ENCODE measurements around the gene ELFN1.

ELFN1 gene

DNA sequence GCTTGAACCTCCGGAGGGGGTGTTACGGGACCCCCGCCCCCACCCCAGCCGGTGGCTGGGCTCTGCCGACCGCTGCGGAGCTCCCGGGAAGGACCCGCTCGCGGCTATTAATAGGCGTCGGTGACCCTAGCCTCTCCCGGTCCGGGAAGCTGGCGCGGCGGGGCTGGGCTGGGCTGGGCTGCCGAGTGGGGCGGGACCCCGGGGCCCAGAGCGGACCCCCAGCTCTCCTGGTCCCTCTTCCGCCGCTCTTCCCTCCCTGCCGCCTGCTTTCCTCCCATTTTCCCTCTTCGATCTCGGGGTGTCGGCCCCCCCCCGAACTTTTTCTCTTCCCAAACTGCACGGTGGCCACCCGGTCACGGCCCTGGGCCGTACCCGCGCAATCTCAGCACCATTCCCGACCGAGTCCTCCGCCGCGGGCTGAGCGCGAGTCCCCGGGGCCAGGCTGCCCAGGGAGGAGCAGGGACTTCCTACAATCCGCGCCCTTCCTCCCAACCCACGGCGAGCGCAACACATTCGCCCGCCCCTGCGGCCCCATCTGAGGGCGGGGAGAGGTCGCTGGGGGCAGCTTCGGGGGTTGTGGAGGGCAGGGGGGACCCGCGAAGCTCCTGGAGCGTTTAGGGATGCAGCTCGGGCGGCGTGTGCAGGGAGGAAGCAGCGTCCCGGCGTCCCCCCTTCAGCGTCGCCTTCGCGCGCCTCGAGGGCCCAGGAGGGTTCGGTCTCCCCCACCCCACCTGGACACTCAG is 3.1 kb upstream of the ELFN1 start:
- Histone ChIP-seq H3K4me3 (ENCODE audit: low read depth, low read length) (no peak overlapping the region), H3K4me1 (no peaks in the 10 kb centered on the region), H3K27me3 (ENCODE audit: control insufficient read depth, insufficient read depth, low read length) (no peaks in the 10 kb centered on the region), H3K36me3 (ENCODE audit: control insufficient read depth, insufficient read depth, low read length) (no peaks in the 10 kb centered on the region), H3K4me2 (ENCODE audit: low read length) (peak overlapping the region; percentile 69), H3K27ac (no peak overlapping the region), H3K9ac (no peak overlapping the region), H3K79me2 (no peaks in the 10 kb centered on the region), H3K9me3 (ENCODE audit: control insufficient read depth, low read length) (no peaks in the 10 kb centered on the region), H2AFZ (peak overlapping the region; percentile 41)
- TF ChIP-seq, protein P1, sequence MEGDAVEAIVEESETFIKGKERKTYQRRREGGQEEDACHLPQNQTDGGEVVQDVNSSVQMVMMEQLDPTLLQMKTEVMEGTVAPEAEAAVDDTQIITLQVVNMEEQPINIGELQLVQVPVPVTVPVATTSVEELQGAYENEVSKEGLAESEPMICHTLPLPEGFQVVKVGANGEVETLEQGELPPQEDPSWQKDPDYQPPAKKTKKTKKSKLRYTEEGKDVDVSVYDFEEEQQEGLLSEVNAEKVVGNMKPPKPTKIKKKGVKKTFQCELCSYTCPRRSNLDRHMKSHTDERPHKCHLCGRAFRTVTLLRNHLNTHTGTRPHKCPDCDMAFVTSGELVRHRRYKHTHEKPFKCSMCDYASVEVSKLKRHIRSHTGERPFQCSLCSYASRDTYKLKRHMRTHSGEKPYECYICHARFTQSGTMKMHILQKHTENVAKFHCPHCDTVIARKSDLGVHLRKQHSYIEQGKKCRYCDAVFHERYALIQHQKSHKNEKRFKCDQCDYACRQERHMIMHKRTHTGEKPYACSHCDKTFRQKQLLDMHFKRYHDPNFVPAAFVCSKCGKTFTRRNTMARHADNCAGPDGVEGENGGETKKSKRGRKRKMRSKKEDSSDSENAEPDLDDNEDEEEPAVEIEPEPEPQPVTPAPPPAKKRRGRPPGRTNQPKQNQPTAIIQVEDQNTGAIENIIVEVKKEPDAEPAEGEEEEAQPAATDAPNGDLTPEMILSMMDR (IDR thresholded peaks at IDR 0.05), result no peak

DNA sequence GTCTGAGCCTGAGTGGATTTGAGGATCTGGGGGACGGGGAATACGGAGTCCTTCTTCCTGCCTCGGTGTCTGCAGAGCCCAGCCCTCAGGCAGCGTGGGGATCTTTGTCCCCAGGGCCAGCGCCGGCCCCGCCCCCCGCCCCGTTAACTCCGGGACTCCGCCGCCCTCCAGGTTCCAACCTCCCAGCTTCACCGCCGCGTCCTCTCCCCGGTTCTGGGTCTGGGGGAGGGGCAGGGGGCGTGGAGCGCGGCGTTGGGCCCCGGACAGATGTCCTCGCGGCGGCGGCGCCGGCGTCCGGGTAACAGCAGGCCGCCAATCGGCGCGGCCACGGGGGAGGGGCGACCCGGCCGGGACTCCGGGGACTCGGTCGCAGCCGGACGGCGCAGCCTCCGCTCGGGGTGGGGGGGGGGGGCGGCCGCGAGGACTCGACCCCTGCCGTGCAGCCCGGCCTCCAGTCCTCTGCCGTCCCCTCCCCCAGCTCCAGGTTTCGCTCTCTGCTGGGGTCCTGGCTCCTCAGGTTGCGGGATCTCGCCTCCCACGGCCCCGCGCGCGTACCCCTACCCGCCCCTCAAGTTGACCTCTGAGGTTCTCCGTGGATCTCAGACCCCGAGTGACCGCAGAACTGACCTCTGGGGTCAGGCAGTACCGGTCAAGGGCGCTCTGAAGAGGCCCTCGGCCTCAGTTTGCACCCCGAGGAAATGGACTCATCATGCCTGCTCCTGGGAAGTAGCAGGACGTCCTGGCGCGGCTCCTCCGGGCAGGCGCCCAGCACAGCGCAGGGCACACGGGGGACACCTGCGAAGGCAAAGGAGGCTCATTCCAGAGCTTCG is 2.3 kb upstream of the ELFN1 start:
- Histone ChIP-seq H3K27ac (no peak overlapping the region), H3K9me3 (ENCODE audit: control insufficient read depth, low read length) (no peaks in the 10 kb centered on the region), H3K9ac (no peak overlapping the region), H3K4me2 (ENCODE audit: low read length) (peak overlapping the region; percentile 69), H3K79me2 (no peaks in the 10 kb centered on the region), H3K27me3 (ENCODE audit: control insufficient read depth, insufficient read depth, low read length) (no peaks in the 10 kb centered on the region), H3K4me3 (ENCODE audit: low read depth, low read length) (no peak overlapping the region), H2AFZ (peak overlapping the region; percentile 41), H3K36me3 (ENCODE audit: control insufficient read depth, insufficient read depth, low read length) (no peaks in the 10 kb centered on the region), H3K4me1 (no peaks in the 10 kb centered on the region)
- TF ChIP-seq, protein P1 (IDR thresholded peaks at IDR 0.05), result no peak

DNA sequence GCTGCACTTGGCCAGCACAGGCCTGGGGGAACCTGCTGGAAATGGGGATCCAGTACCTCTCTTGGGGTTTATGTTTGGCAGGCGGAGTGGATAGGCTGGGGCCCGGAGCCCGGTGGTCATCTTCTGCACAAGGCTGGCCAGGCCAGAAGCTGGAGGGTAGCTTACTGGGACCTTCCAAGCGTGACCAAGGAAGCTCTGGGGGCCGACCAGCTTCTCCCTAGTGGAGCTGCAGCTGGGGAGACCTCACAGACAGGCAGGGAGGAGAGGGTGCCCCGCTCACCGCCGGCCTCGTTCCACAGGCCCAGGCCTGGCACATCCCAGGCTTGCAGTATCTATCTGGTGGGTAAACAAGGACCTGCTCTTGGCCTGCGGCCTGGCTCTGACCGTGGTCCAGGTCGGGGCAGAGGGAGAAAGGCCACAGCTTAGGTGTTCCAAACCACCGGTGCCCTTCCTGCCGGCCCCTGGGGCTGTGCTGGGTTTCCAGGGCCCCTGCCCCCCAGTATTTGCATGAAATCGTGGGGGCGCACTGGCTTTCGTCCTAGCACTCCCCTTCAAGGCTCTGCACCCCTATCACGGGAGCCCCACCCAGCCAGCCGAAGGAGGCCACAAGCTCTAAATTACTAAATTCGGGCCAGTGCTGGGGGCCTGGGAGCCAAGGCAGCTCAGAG is 1.5 kb upstream of the ELFN1 start:
- H3K9me3 ChIP-seq (ENCODE audit: control insufficient read depth, low read length), result no peaks in the 10 kb centered on the region
- TF ChIP-seq, protein P1 (IDR thresholded peaks at IDR 0.05), result no peak
- no peak overlapping the region for H3K4me3 ChIP-seq (ENCODE audit: low read depth, low read length)
- no peak overlapping the region for H3K9ac ChIP-seq
- H3K27me3 ChIP-seq (ENCODE audit: control insufficient read depth, insufficient read depth, low read length), result no peaks in the 10 kb centered on the region
- no peaks in the 10 kb centered on the region for H3K4me1 ChIP-seq
- H3K79me2 ChIP-seq, result no peaks in the 10 kb centered on the region
- no peaks in the 10 kb centered on the region for H3K36me3 ChIP-seq (ENCODE audit: control insufficient read depth, insufficient read depth, low read length)
- no peak overlapping the region for H2AFZ ChIP-seq
- H3K4me2 ChIP-seq (ENCODE audit: low read length), result no peak overlapping the region
- H3K27ac ChIP-seq, result no peak overlapping the region

DNA sequence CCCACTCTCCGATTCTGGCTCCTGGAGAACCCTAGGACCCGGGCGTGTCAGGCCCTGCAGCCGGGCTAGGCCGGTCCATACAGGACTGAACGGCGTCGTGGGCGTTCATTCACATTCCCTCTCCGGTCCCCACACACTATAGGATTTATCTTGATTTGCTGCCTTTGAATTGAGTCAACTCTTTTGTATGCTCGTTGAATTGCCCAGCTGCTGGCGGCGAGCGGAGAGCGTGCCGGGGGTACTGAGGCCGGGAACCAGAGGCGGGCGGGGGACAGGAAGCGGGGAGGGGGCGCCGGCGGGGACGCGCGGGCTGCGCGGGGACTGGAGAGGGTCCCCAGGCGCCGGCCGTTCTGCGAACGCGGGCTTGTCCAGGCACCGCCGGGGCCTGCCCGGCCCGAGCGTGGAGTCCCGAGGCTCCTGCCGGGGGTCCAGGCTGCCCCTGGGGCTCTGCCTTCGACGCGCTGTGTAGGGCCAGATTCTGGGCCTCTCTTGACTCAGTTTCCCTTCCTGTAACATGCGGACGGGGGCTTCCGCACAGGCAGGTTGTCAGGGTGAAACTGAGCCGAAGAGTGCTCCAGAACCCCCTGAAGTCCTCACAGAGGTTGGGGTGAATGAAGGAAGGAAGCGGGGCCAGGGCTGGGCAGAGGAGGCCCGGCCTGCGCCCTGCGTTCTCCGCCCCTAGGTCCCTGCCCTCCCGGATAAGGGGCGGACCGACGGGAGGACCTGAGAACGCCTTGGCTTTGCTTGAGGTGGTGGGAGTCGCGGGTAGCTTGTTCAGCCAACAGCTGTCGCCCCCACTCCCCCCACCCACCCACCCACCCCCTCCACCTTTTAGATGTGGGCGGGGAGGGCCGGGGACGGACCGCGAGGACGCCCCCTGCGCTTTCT is 769 bp upstream of the ELFN1 start:
- H3K79me2 ChIP-seq, result no peaks in the 10 kb centered on the region
- no peaks in the 10 kb centered on the region for H3K36me3 ChIP-seq (ENCODE audit: control insufficient read depth, insufficient read depth, low read length)
- H3K27me3 ChIP-seq (ENCODE audit: control insufficient read depth, insufficient read depth, low read length), result no peaks in the 10 kb centered on the region
- no peak overlapping the region for H3K9ac ChIP-seq
- H3K4me3 ChIP-seq (ENCODE audit: low read depth, low read length), result no peak overlapping the region
- no peaks in the 10 kb centered on the region for H3K4me1 ChIP-seq
- no peak overlapping the region for H2AFZ ChIP-seq
- no peaks in the 10 kb centered on the region for H3K9me3 ChIP-seq (ENCODE audit: control insufficient read depth, low read length)
- no peak overlapping the region for H3K4me2 ChIP-seq (ENCODE audit: low read length)
- H3K27ac ChIP-seq, result no peak overlapping the region
- TF ChIP-seq, protein P1 (IDR thresholded peaks at IDR 0.05), result no peak
